ENCODE measurements around the gene CIDEC. TPM values are rescaled to one million over a fixed set of nuclear protein-coding genes. Genes with fewer than 3 reads are reported as not detected.

CIDEC gene
- polyA plus RNA-seq, 1 donor from 2014 or later: not detected

- no peak overlapping the region for H3K9ac ChIP-seq (ENCODE audit: low read length)
Observed at GRCh38 chr3:9918261-9919038, 38.4 kb upstream of the CIDEC start.

GRCh38 chr3:9917820-9918219 lies 37.8 kb upstream of the CIDEC start:
- H3K4me2 ChIP-seq (ENCODE audit: low read length): no peak overlapping the region
- no peaks in the 10 kb centered on the region for H3F3A ChIP-seq (ENCODE audit: insufficient read depth, low read length, poor library complexity, severe bottlenecking)
- no peaks in the 10 kb centered on the region for H3K9me2 ChIP-seq (ENCODE audit: insufficient read depth, low read length)
- no peak overlapping the region for H3K9ac ChIP-seq (ENCODE audit: low read length)
- no peaks in the 10 kb centered on the region for H3K9me3 ChIP-seq (ENCODE audit: low read length)
- H3K27me3 ChIP-seq (ENCODE audit: insufficient read depth, low read depth, low read length): peaks cover 16% of the 10 kb centered on the region
- H3K4me3 ChIP-seq (ENCODE audit: low read length): no peak overlapping the region
- no peak overlapping the region for H3K27ac ChIP-seq (ENCODE audit: low read length)
- TF ChIP-seq MXI1 (conservative IDR thresholded peaks at IDR 0.05; ENCODE audit: poor library complexity, severe bottlenecking) (no peak), EZH2 (IDR thresholded peaks at IDR 0.05; ENCODE audit: borderline replicate concordance, insufficient read depth, low read length, poor library complexity, severe bottlenecking) (no peak)
- no peaks in the 10 kb centered on the region for H3K79me2 ChIP-seq (replicated peaks; ENCODE audit: insufficient read depth, low read length)
- no peaks in the 10 kb centered on the region for H4K20me1 ChIP-seq (ENCODE audit: insufficient read depth)
- no peak overlapping the region for H2AFZ ChIP-seq (ENCODE audit: low read depth, low read length)
- H3K36me3 ChIP-seq (ENCODE audit: insufficient read depth, low read length): no peaks in the 10 kb centered on the region

More at GRCh38 chr3:9918261-9919038, 38.4 kb upstream of the CIDEC start:
- Histone ChIP-seq H3K27ac (ENCODE audit: low read length) (no peak overlapping the region), H3K79me2 (replicated peaks; ENCODE audit: insufficient read depth, low read length) (no peaks in the 10 kb centered on the region), H3K9me3 (ENCODE audit: low read length) (no peaks in the 10 kb centered on the region), H3K9me2 (ENCODE audit: insufficient read depth, low read length) (no peaks in the 10 kb centered on the region), H3K4me3 (ENCODE audit: low read length) (no peak overlapping the region), H3K27me3 (ENCODE audit: insufficient read depth, low read depth, low read length) (peaks cover 16% of the 10 kb centered on the region), H3F3A (ENCODE audit: insufficient read depth, low read length, poor library complexity, severe bottlenecking) (no peaks in the 10 kb centered on the region), H4K20me1 (ENCODE audit: insufficient read depth) (no peaks in the 10 kb centered on the region), H2AFZ (ENCODE audit: low read depth, low read length) (no peak overlapping the region), H3K36me3 (ENCODE audit: insufficient read depth, low read length) (no peaks in the 10 kb centered on the region), H3K4me2 (ENCODE audit: low read length) (no peak overlapping the region)
- TF ChIP-seq REST (IDR thresholded peaks at IDR 0.05; ENCODE audit: borderline replicate concordance): no peak
- TF ChIP-seq CTCF (IDR thresholded peaks at IDR 0.05; ENCODE audit: poor library complexity, severe bottlenecking): no peak
- TF ChIP-seq SMC3 (conservative IDR thresholded peaks at IDR 0.05; ENCODE audit: poor library complexity): no peak
- TF ChIP-seq TAF1 (IDR thresholded peaks at IDR 0.05; ENCODE audit: low read depth): no peak
